GM23338 (cell line): ENCODE measurements around the gene TRPC3.

Experiments
- CREB1 ChIP-seq: fragments of 250-450 bp; sonication (Bioruptor Pico); IDR thresholded peaks from 2 replicates; pipeline ENCODE4 v1.5.0; 2020; ENCODE audit warnings: low read depth, mild to moderate bottlenecking, moderate library complexity
- EZH2 ChIP-seq: fragments of 200-600 bp; sonication (generic); IDR thresholded peaks from one replicate; pipeline ENCODE4 v1.8.0; 2017; ENCODE audit warnings: antibody characterized with exemption, mild to moderate bottlenecking, low read depth; ENCODE audit not compliant: unreplicated experiment
- EZH2phosphoT487 ChIP-seq: fragments of 200-600 bp; sonication (generic); IDR thresholded peaks from one replicate; pipeline ENCODE4 v1.8.1; 2018; ENCODE audit warnings: antibody characterized with exemption; ENCODE audit not compliant: unreplicated experiment
- JUNB ChIP-seq: IDR thresholded peaks from one replicate; pipeline ENCODE4 v1.6.1; 2016; ENCODE audit warnings: antibody characterized with exemption; ENCODE audit not compliant: unreplicated experiment
- NANOG ChIP-seq: IDR thresholded peaks from 2 replicates; pipeline ENCODE4 v1.6.1; 2016; ENCODE audit warnings: antibody characterized with exemption, borderline replicate concordance
- POLR2AphosphoS5 ChIP-seq: IDR thresholded peaks from 2 replicates; pipeline ENCODE4 v1.6.1; 2016; ENCODE audit warnings: antibody characterized with exemption, low read depth
- ZNF114 ChIP-seq: fragments of 250-450 bp; sonication (Bioruptor Pico); IDR thresholded peaks from 2 replicates; pipeline ENCODE4 v1.5.0; 2020; ENCODE audit warnings: mild to moderate bottlenecking, moderate library complexity
- ZNF331 ChIP-seq: fragments of 250-450 bp; sonication (Bioruptor Pico); IDR thresholded peaks from 2 replicates; pipeline ENCODE4 v1.5.0; 2020; ENCODE audit warnings: low read depth, mild to moderate bottlenecking, moderate library complexity
- TF ChIP-seq, protein P1 (sequence below): fragments of 250-450 bp; sonication (Bioruptor Pico); IDR thresholded peaks from 2 replicates; pipeline ENCODE4 v1.5.0; 2020; ENCODE audit warnings: mild to moderate bottlenecking, moderate library complexity
- TF ChIP-seq, protein P2 (sequence below), 2 experiments: fragments of 200-600 bp in 1 of 2; sonication (generic) in 1 of 2; conservative IDR thresholded peaks; 2 replicates each; pipeline versions ENCODE4 v1.5.1 to v1.6.1; 2016 to 2017; ENCODE audit warnings: antibody characterized with exemption in 2 of 2, low read depth in 2 of 2, mild to moderate bottlenecking in 2 of 2, moderate library complexity in 1 of 2
- TF ChIP-seq, protein P3 (sequence below): IDR thresholded peaks from one replicate; pipeline ENCODE4 v1.6.1; 2018; ENCODE audit warnings: antibody characterized with exemption; ENCODE audit not compliant: unreplicated experiment
- TF ChIP-seq, protein P4 (sequence below): IDR thresholded peaks from 2 replicates; pipeline ENCODE4 v1.6.1; 2016; ENCODE audit warnings: antibody characterized with exemption

DNA sequence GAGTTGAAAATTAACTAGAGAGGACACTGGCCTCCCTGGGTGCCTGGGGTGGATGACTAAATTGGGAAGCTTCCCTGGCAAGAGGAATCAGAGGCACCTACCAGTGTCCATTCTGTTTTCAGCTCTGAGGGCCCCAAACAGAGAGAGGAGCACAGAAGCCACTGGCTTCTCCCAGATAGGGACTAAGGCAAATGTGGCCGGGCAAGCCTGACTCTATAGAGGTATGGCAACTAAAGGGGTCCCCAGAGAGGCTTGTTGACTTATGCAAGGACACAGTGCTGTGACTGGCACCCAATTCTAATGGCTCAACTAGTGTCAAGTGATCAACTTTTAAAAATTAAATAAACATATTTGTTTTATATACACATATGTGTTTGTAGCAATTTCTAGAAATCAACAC, 17.2 kb downstream of the TRPC3 start:
- TF ChIP-seq, protein P1, sequence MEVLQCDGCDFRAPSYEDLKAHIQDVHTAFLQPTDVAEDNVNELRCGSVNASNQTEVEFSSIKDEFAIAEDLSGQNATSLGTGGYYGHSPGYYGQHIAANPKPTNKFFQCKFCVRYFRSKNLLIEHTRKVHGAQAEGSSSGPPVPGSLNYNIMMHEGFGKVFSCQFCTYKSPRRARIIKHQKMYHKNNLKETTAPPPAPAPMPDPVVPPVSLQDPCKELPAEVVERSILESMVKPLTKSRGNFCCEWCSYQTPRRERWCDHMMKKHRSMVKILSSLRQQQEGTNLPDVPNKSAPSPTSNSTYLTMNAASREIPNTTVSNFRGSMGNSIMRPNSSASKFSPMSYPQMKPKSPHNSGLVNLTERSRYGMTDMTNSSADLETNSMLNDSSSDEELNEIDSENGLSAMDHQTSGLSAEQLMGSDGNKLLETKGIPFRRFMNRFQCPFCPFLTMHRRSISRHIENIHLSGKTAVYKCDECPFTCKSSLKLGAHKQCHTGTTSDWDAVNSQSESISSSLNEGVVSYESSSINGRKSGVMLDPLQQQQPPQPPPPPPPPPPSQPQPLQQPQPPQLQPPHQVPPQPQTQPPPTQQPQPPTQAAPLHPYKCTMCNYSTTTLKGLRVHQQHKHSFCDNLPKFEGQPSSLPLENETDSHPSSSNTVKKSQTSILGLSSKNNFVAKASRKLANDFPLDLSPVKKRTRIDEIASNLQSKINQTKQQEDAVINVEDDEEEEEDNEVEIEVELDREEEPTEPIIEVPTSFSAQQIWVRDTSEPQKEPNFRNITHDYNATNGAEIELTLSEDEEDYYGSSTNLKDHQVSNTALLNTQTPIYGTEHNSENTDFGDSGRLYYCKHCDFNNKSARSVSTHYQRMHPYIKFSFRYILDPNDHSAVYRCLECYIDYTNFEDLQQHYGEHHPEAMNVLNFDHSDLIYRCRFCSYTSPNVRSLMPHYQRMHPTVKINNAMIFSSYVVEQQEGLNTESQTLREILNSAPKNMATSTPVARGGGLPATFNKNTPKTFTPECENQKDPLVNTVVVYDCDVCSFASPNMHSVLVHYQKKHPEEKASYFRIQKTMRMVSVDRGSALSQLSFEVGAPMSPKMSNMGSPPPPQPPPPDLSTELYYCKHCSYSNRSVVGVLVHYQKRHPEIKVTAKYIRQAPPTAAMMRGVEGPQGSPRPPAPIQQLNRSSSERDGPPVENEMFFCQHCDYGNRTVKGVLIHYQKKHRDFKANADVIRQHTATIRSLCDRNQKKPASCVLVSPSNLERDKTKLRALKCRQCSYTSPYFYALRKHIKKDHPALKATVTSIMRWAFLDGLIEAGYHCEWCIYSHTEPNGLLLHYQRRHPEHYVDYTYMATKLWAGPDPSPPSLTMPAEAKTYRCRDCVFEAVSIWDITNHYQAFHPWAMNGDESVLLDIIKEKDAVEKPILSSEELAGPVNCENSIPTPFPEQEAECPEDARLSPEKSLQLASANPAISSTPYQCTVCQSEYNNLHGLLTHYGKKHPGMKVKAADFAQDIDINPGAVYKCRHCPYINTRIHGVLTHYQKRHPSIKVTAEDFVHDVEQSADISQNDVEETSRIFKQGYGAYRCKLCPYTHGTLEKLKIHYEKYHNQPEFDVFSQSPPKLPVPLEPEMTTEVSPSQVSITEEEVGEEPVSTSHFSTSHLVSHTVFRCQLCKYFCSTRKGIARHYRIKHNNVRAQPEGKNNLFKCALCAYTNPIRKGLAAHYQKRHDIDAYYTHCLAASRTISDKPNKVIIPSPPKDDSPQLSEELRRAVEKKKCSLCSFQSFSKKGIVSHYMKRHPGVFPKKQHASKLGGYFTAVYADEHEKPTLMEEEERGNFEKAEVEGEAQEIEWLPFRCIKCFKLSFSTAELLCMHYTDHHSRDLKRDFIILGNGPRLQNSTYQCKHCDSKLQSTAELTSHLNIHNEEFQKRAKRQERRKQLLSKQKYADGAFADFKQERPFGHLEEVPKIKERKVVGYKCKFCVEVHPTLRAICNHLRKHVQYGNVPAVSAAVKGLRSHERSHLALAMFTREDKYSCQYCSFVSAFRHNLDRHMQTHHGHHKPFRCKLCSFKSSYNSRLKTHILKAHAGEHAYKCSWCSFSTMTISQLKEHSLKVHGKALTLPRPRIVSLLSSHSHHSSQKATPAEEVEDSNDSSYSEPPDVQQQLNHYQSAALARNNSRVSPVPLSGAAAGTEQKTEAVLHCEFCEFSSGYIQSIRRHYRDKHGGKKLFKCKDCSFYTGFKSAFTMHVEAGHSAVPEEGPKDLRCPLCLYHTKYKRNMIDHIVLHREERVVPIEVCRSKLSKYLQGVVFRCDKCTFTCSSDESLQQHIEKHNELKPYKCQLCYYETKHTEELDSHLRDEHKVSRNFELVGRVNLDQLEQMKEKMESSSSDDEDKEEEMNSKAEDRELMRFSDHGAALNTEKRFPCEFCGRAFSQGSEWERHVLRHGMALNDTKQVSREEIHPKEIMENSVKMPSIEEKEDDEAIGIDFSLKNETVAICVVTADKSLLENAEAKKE (CRISPR knock-in tag) = no peak
- TF ChIP-seq JUNB (no peak), EZH2 (no peak), EZH2phosphoT487 (no peak), POLR2AphosphoS5 (no peak), ZNF331 (CRISPR knock-in tag) (no peak), ZNF114 (CRISPR knock-in tag) (no peak), CREB1 (CRISPR knock-in tag) (no peak), NANOG (no peak)
- TF ChIP-seq, protein P2, sequence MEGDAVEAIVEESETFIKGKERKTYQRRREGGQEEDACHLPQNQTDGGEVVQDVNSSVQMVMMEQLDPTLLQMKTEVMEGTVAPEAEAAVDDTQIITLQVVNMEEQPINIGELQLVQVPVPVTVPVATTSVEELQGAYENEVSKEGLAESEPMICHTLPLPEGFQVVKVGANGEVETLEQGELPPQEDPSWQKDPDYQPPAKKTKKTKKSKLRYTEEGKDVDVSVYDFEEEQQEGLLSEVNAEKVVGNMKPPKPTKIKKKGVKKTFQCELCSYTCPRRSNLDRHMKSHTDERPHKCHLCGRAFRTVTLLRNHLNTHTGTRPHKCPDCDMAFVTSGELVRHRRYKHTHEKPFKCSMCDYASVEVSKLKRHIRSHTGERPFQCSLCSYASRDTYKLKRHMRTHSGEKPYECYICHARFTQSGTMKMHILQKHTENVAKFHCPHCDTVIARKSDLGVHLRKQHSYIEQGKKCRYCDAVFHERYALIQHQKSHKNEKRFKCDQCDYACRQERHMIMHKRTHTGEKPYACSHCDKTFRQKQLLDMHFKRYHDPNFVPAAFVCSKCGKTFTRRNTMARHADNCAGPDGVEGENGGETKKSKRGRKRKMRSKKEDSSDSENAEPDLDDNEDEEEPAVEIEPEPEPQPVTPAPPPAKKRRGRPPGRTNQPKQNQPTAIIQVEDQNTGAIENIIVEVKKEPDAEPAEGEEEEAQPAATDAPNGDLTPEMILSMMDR (conservative IDR thresholded peaks at IDR 0.05; ENCODE audit: low read depth in 2 of 2) = no peak
- TF ChIP-seq, protein P3, sequence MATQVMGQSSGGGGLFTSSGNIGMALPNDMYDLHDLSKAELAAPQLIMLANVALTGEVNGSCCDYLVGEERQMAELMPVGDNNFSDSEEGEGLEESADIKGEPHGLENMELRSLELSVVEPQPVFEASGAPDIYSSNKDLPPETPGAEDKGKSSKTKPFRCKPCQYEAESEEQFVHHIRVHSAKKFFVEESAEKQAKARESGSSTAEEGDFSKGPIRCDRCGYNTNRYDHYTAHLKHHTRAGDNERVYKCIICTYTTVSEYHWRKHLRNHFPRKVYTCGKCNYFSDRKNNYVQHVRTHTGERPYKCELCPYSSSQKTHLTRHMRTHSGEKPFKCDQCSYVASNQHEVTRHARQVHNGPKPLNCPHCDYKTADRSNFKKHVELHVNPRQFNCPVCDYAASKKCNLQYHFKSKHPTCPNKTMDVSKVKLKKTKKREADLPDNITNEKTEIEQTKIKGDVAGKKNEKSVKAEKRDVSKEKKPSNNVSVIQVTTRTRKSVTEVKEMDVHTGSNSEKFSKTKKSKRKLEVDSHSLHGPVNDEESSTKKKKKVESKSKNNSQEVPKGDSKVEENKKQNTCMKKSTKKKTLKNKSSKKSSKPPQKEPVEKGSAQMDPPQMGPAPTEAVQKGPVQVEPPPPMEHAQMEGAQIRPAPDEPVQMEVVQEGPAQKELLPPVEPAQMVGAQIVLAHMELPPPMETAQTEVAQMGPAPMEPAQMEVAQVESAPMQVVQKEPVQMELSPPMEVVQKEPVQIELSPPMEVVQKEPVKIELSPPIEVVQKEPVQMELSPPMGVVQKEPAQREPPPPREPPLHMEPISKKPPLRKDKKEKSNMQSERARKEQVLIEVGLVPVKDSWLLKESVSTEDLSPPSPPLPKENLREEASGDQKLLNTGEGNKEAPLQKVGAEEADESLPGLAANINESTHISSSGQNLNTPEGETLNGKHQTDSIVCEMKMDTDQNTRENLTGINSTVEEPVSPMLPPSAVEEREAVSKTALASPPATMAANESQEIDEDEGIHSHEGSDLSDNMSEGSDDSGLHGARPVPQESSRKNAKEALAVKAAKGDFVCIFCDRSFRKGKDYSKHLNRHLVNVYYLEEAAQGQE = no peak
- TF ChIP-seq, protein P4, sequence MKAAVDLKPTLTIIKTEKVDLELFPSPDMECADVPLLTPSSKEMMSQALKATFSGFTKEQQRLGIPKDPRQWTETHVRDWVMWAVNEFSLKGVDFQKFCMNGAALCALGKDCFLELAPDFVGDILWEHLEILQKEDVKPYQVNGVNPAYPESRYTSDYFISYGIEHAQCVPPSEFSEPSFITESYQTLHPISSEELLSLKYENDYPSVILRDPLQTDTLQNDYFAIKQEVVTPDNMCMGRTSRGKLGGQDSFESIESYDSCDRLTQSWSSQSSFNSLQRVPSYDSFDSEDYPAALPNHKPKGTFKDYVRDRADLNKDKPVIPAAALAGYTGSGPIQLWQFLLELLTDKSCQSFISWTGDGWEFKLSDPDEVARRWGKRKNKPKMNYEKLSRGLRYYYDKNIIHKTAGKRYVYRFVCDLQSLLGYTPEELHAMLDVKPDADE = no peak
